Brain microvascular endothelial cell (primary cell): ENCODE data around the gene TTLL7.
A peak's percentile ranks its signal among the peaks of the same experiment; 100 is the strongest.

ENCODE experiments used
- DNase-seq: peaks from one replicate; pipeline ENCODE4 v3.0.0-alpha.2; 2020
- H3K27ac ChIP-seq: fragments of 250-450 bp; sonication (Bioruptor Pico); 2 replicates; pipeline ENCODE4 v1.5.1; 2020; ENCODE audit warnings: mild to moderate bottlenecking, moderate library complexity
- H3K27me3 ChIP-seq: fragments of 250-450 bp; sonication (Bioruptor Pico); replicated peaks from 2 replicates; pipeline ENCODE4 v1.5.1; 2020; ENCODE audit warnings: mild to moderate bottlenecking
- H3K36me3 ChIP-seq: fragments of 250-450 bp; sonication (Bioruptor Pico); replicated peaks from 2 replicates; pipeline ENCODE4 v1.5.1; 2020; ENCODE audit warnings: mild to moderate bottlenecking
- H3K4me3 ChIP-seq: 2 replicates; pipeline ENCODE4 v1.5.1; 2011; ENCODE audit warnings: low read depth, mild to moderate bottlenecking, control low read depth, low read length, moderate library complexity
- CTCF ChIP-seq: IDR thresholded peaks from 2 replicates; pipeline ENCODE4 v1.5.1; 2011; ENCODE audit warnings: low read depth, mild to moderate bottlenecking, moderate library complexity, low read length, control low read depth, inconsistent platforms; ENCODE audit errors: missing control alignments
- in situ Hi-C: cut with HindIII; loops from 2 replicates; pipeline ENCODE4 v1.10.0; 2017; ENCODE audit warnings: low sequenced_read_pairs, low pct_ligation_motif_present

The TTLL7 gene

GRCh38 chr1:83942914-83943313, 56.0 kb downstream of the TTLL7 start:
- in situ Hi-C loops, result no loop called here
- TF ChIP-seq CTCF, result no peak
- Histone ChIP-seq H3K4me3 (no peak overlapping the region), H3K27me3 (no peaks in the 10 kb centered on the region), H3K36me3 (no peaks in the 10 kb centered on the region), H3K27ac (no peak overlapping the region)
- DNase-seq, result peak; percentile 12

GRCh38 chr1:83934550-83934949, 64.4 kb downstream of the TTLL7 start:
- in situ Hi-C loops, result no loop called here
- no peak overlapping the region for H3K4me3 ChIP-seq
- H3K36me3 ChIP-seq, result no peaks in the 10 kb centered on the region
- H3K27ac ChIP-seq, result no peak overlapping the region
- no peak for TF ChIP-seq CTCF
- no peak for DNase-seq
- H3K27me3 ChIP-seq, result no peaks in the 10 kb centered on the region

- H3K27ac ChIP-seq, result no peak overlapping the region
- H3K27me3 ChIP-seq, result no peaks in the 10 kb centered on the region
- no peak for TF ChIP-seq CTCF
- no peak overlapping the region for H3K4me3 ChIP-seq
- H3K36me3 ChIP-seq, result no peaks in the 10 kb centered on the region
- no peak for DNase-seq
- in situ Hi-C loops, result no loop called here
Observed at GRCh38 chr1:83932693-83933092, 66.2 kb downstream of the TTLL7 start.

GRCh38 chr1:83932281-83932680, 66.7 kb downstream of the TTLL7 start:
- Histone ChIP-seq H3K27me3 (no peaks in the 10 kb centered on the region), H3K27ac (no peak overlapping the region), H3K36me3 (no peaks in the 10 kb centered on the region), H3K4me3 (no peak overlapping the region)
- in situ Hi-C loops, result no loop called here
- no peak for TF ChIP-seq CTCF
- no peak for DNase-seq

GRCh38 chr1:83931658-83932253, 67.2 kb downstream of the TTLL7 start:
- peak; percentile 56 for TF ChIP-seq CTCF
- in situ Hi-C loops, result no loop called here
- Histone ChIP-seq H3K4me3 (no peak overlapping the region), H3K27me3 (no peaks in the 10 kb centered on the region), H3K27ac (no peak overlapping the region), H3K36me3 (no peaks in the 10 kb centered on the region)
- DNase-seq, result peak; percentile 34

- Histone ChIP-seq H3K27me3 (no peaks in the 10 kb centered on the region), H3K27ac (no peak overlapping the region), H3K4me3 (no peak overlapping the region), H3K36me3 (no peaks in the 10 kb centered on the region)
- peak; percentile 53 for DNase-seq
- in situ Hi-C loops, result no loop called here
- no peak for TF ChIP-seq CTCF
Observed at GRCh38 chr1:83929184-83929583, 69.7 kb downstream of the TTLL7 start.
